Heart right ventricle (tissue), 16 donors: ENCODE data around the gene NUCB1. TPM values are rescaled to one million over a fixed set of nuclear protein-coding genes. Genes with fewer than 3 reads are reported as not detected.
"Not testable (repeated sequence)": the region's sequence is repeated elsewhere in the genome, so short reads cannot be mapped to it uniquely, and the experiment has no call there.

ENCODE experiments used
- ATAC-seq, 8 donors: fragments of 200-7000 bp; cut with Tn5 transposase; one replicate each; pipeline ENCODE4 v1.9.1; 2020; ENCODE audit warnings: mild to moderate bottlenecking in 8 of 8, moderate library complexity in 8 of 8, moderate number of reproducible peaks in 1 of 8
- DNase-seq, 2 donors: peaks; one replicate each; pipeline ENCODE4 v3.0.0-alpha.2; 2020
- H3K27ac ChIP-seq, 10 donors: fragments of 200-600 bp; sonication (generic) in 2 of 10; one replicate each; pipeline versions ENCODE4 v1.5.0 to v1.8.0; 2020 to 2022; ENCODE audit warnings: mild to moderate bottlenecking in 3 of 10
- H3K27me3 ChIP-seq, 7 donors: fragments of 200-600 bp; one replicate each; pipeline ENCODE4 v1.8.0; 2021 to 2022; ENCODE audit warnings: mild to moderate bottlenecking in 2 of 7
- H3K36me3 ChIP-seq, 9 donors: fragments of 200-600 bp; sonication (generic) in 1 of 9; one replicate each; pipeline versions ENCODE4 v1.5.0 to v1.8.0; 2020 to 2022; ENCODE audit warnings: mild to moderate bottlenecking in 2 of 9
- H3K4me1 ChIP-seq, 9 donors: fragments of 200-600 bp; sonication (generic) in 1 of 9; one replicate each; pipeline versions ENCODE4 v1.5.0 to v1.8.0; 2020 to 2022; ENCODE audit warnings: mild to moderate bottlenecking in 4 of 9
- H3K4me3 ChIP-seq, 10 donors: fragments of 200-600 bp; sonication (generic) in 2 of 10; one replicate each; pipeline versions ENCODE4 v1.5.0 to v1.8.0; 2020 to 2022; ENCODE audit warnings: mild to moderate bottlenecking in 7 of 10, moderate library complexity in 2 of 10
- H3K9me3 ChIP-seq, 11 donors: fragments of 200-600 bp in 10 of 11; sonication (generic) in 2 of 11; one replicate each; pipeline versions ENCODE4 v1.5.0 to v1.8.0; 2013 to 2022; ENCODE audit warnings: mild to moderate bottlenecking in 2 of 11, control low read depth in 1 of 11, moderate library complexity in 1 of 11
- WGBS, 2 donors: extraction: QIAGEN DNeasy Blood & Tissue Kit; methylation state at CpG; one replicate each; pipeline ENCODE4 v1.1.7; 2013; ENCODE audit warnings: inconsistent platforms in 1 of 2; 5-methylcytosine and 5-hydroxymethylcytosine counted together
- intact Hi-C, 10 donors: fragments of 100-400 bp; cut with DNase I; formaldehyde crosslinking; loops; one replicate each; pipeline versions ENCODE4 v1.11.1 to v1.14.2; 2022
- polyA plus RNA-seq, 2 donors: library from polyadenylated mRNA; stranded (reverse); fragments of 200-250 nt; gene quantifications; one replicate each; pipeline ENCODE4 v1.2.3, GENCODE V29; 2013
- total RNA-seq, 10 donors: library from RNA; stranded (reverse); fragmentation: NEBNext Ultra II Directional in 3 of 10; extraction: Animal tissue kit (Norgen Biotek cat#: 25700) in 3 of 10; gene quantifications; one replicate each; pipeline versions ENCODE4 v1.2.1 to v1.2.4, GENCODE V29; 2021 to 2023
- TF ChIP-seq, protein P1 (sequence below), 9 donors: fragments of 200-600 bp; sonication (generic) in 2 of 9; IDR thresholded peaks; one replicate each; pipeline versions ENCODE4 v1.5.0 to v1.8.0; 2021 to 2022; ENCODE audit warnings: antibody characterized with exemption in 9 of 9, mild to moderate bottlenecking in 5 of 9, moderate library complexity in 1 of 9
- donor health status: Arrhythmogenic right ventricular cardiomyopathy.
- donor health status: ischemic (EF 13 %, LVEDD 7.1; RV severe dilation, severe dysfunction).
- donor health status: healthy with polysubstance abuse.
- donor health status: DM: no; HTN: yes; CAD: no.
- donor health status: DM: no; HTN: no; CAD: no.
- donor health status: ischemic (EF 25% LVEDD 6.9; RV normal size, moderate dysfunction).
- donor health status: ischemic (EF 25% LVEDD 5.7; RV mildly dilated, moderate dysfunction).
- donor health status: healthy.
- donor health status: DM: yes; HTN: yes; CAD: no.
- donor health status: Ischemic cardiomyopathy.
- donor health status: ischemic (EF 35%, LVEDD 5.7; RV mildly dilated, moderate dysfunction).
- donor health status: nonischemic (EF 11% LVEDD 7.7; RV severe dilation, severe dysfunction).
- donor health status: DM: yes; HTN: yes; CAD: no.
- donor health status: PGD.
- donor health status: ischemic (EF 29% LVEDD 5.4; RV normal size, mild dysfunction).
- donor health status: nonischemic (EF 23%, LVEDD 6.1; RV moderate dilation, normal function).

The NUCB1 gene
- total and polyA plus RNA-seq, 12 donors, result 170 to 452 (median 304) TPM

GRCh38 chr19:48890551-48890950 is 9.6 kb upstream of the NUCB1 start:
- Histone ChIP-seq H3K9me3 (no peaks in the 10 kb centered on the region), H3K27me3 (peaks cover 0 to 18% (median 0%) of the 10 kb centered on the region in 7 donors), H3K4me1 (peaks cover 0 to 10% (median 5%) of the 10 kb centered on the region in 9 donors), H3K36me3 (no peaks in the 10 kb centered on the region), H3K4me3 (no peak overlapping the region), H3K27ac (no peak overlapping the region)
- WGBS, 2 donors, result 77 to 80% methylated on average over 4 of the region's 4 CpGs
- ATAC-seq (no peak), DNase-seq (no peak)
- intact Hi-C loops, result no loop called here
- TF ChIP-seq, protein P1, sequence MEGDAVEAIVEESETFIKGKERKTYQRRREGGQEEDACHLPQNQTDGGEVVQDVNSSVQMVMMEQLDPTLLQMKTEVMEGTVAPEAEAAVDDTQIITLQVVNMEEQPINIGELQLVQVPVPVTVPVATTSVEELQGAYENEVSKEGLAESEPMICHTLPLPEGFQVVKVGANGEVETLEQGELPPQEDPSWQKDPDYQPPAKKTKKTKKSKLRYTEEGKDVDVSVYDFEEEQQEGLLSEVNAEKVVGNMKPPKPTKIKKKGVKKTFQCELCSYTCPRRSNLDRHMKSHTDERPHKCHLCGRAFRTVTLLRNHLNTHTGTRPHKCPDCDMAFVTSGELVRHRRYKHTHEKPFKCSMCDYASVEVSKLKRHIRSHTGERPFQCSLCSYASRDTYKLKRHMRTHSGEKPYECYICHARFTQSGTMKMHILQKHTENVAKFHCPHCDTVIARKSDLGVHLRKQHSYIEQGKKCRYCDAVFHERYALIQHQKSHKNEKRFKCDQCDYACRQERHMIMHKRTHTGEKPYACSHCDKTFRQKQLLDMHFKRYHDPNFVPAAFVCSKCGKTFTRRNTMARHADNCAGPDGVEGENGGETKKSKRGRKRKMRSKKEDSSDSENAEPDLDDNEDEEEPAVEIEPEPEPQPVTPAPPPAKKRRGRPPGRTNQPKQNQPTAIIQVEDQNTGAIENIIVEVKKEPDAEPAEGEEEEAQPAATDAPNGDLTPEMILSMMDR (IDR thresholded peaks at IDR 0.05), result no peak

DNA sequence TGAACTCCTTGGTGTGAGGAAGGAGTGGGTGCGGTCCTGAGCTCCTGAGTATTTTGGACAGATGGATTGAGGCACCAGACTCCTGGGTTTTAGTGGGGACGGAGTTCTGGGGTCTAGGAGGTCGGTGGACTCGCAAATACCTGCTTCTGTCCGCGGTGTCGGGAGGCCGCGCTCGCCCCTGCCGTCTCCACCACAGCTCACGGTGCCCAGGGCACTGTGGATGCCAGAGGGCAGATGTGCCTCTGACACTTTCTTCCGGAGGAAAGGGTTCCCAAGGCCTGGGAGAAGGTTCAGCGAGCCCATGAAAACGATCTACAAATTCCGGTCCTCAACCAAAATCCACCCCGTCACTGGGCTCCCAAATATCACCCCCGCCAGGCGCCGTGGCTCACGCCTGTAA is 4.9 kb upstream of the NUCB1 start:
- 62 to 65% methylated on average over 21 of the region's 21 CpGs for WGBS, 2 donors
- Histone ChIP-seq H3K4me1 (peaks cover 0 to 27% (median 22%) of the 10 kb centered on the region in 9 donors), H3K4me3 (peak overlapping the region in 6 of 10 donors; percentile 54 to 57 (median 55)), H3K27ac (peak overlapping the region in 6 of 10 donors; percentile 22 to 77 (median 60)), H3K36me3 (no peaks in the 10 kb centered on the region), H3K27me3 (peaks cover 0 to 30% (median 0%) of the 10 kb centered on the region in 7 donors), H3K9me3 (no peaks in the 10 kb centered on the region)
- no peak for ATAC-seq
- intact Hi-C loops, result loop anchor here in 1 of 10 donors (2.0 kb wide), 1 partner anchor 16 kb away; no protein-coding TSS in a partner anchor
- TF ChIP-seq, protein P1 (IDR thresholded peaks at IDR 0.05), result no peak
- DNase-seq, result no peak

DNA sequence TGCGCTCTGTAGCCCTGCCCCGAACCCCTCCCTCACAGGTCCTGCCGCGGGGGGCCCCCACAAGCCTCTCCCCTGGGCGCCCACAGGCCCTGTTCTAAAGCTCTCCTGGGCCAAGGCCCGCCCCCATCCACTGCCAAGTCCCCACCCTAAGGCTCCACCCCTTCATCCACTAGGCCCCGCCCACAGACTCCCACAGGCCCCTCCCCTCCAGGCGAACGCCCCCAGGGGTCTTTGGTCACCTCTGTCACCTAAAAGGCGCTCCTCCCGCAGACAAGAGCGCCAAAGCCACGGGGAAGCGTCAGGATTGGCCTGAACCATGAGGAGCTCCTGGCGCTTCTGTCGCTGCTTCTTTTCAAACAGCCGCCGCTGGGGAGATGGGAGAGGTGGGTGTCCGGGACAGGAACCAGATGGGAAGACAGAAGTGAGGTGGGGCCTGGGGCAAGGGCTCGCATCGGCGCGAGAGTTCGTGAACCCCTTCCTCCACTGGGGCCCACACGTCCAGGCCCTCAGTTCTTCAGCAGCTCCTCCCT is 3.9 kb upstream of the NUCB1 start:
- intact Hi-C loops, result no loop called here
- peaks cover 0 to 1% (median 0%) of the 10 kb centered on the region in 9 donors for H3K36me3 ChIP-seq
- H3K27ac ChIP-seq, result peak overlapping the region in 9 of 10 donors; percentile 22 to 77 (median 54)
- H3K4me1 ChIP-seq, result peaks cover under 1 to 34% (median 28%) of the 10 kb centered on the region in 9 donors
- H3K9me3 ChIP-seq, result no peaks in the 10 kb centered on the region
- H3K4me3 ChIP-seq, result peak overlapping the region; percentile 18 to 57 (median 54)
- TF ChIP-seq, protein P1 (IDR thresholded peaks at IDR 0.05), result no peak
- ATAC-seq, result peak; percentile 34 to 69 (median 55)
- peaks cover 0 to 30% (median 0%) of the 10 kb centered on the region in 7 donors for H3K27me3 ChIP-seq
- 8 to 22% methylated on average over 25 of the region's 25 CpGs for WGBS, 2 donors
- DNase-seq, result peak; percentile 68 to 71

DNA sequence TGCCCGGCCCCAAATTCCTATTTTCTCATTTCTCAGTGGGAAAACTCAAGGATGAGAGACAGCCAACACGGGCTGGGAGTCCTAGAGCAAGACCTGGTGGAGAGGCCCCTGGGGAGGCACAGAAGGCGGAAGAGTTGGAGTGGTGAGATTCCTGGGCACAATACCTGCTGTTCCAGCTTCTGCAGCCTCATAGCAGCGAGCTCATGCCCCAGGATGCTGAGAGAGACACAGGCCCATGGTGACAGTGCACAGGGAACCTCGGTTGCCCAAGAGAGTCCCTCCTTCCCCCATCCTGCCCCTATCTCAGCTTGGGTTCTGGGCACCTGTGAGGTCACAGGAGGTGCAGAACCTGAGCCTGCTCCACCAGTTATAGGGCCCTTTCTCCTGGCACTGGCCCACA is 2.9 kb upstream of the NUCB1 start:
- intact Hi-C loops, result no loop called here
- Histone ChIP-seq H3K27ac (no peak overlapping the region), H3K9me3 (no peaks in the 10 kb centered on the region), H3K4me1 (peaks cover 5 to 43% (median 38%) of the 10 kb centered on the region in 9 donors), H3K4me3 (no peak overlapping the region), H3K27me3 (peaks cover 0 to 30% (median 0%) of the 10 kb centered on the region in 7 donors), H3K36me3 (peaks cover 0 to 10% (median 7%) of the 10 kb centered on the region in 9 donors)
- DNase-seq (no peak), ATAC-seq (no peak)
- WGBS, 2 donors, result 77 to 92% methylated on average over 5 of the region's 5 CpGs
- TF ChIP-seq, protein P1 (IDR thresholded peaks at IDR 0.05), result no peak

GRCh38 chr19:48899386-48899749 is 744 bp upstream of the NUCB1 start:
- 80 to 84% methylated on average over 11 of the region's 11 CpGs for WGBS, 2 donors
- H3K9me3 ChIP-seq, ATAC-seq, DNase-seq, intact Hi-C loops: not testable (repeated sequence)
- Histone ChIP-seq H3K4me1 (peaks cover 10 to 52% (median 48%) of the 10 kb centered on the region in 9 donors), H3K4me3 (peak overlapping the region in 9 of 10 donors; percentile 67 to 98 (median 92)), H3K36me3 (peaks cover 0 to 24% (median 7%) of the 10 kb centered on the region in 9 donors), H3K27ac (peak overlapping the region; percentile 40 to 98 (median 94)), H3K27me3 (peaks cover 0 to 24% (median 0%) of the 10 kb centered on the region in 7 donors)
